ENCODE results near the gene CDH22.
A peak's percentile ranks its signal among the peaks of the same experiment; 100 is the strongest.

The CDH22 gene

DNA sequence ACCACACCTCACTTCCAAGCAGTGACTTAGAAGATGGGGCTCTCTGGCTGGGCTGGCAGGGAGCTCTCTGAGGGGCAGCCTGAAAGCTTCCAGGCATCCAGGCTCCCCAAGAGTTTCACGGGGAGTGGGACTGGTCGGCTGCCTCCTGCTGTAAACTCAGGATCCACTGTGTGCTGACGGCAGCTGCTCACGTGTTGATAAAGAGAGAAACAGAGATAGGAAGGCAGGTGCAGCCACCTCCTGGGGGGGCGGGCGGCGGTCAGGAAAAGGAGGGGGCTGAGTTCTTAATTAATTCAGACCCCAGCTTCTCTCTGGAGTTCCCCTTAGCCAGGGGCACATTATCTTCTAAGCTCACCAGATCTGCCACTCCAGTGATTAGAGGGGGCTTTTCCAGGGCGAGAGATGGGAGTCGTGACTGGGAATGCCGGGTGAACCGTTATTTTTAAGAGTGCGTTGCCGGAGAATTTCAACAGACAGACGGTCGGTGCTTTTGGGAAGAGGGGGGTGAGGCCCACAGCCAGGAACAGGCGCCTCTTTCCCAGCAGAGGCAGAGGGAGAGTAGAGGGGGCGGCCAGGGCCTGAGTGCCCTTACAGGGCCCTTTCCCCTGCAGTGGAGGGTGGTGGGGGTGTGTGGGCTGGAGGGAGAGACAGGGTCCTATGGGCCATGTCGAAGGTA lies 119.3 kb downstream of the CDH22 start:
- DNase-seq: no peak

- no peak for DNase-seq
Observed at GRCh38 chr20:46186210-46186609, 122.1 kb downstream of the CDH22 start.

GRCh38 chr20:46185353-46185752 lies 122.9 kb downstream of the CDH22 start:
- no peak for DNase-seq

- no peak for DNase-seq
Observed at GRCh38 chr20:46183768-46184167, 124.5 kb downstream of the CDH22 start.

DNA sequence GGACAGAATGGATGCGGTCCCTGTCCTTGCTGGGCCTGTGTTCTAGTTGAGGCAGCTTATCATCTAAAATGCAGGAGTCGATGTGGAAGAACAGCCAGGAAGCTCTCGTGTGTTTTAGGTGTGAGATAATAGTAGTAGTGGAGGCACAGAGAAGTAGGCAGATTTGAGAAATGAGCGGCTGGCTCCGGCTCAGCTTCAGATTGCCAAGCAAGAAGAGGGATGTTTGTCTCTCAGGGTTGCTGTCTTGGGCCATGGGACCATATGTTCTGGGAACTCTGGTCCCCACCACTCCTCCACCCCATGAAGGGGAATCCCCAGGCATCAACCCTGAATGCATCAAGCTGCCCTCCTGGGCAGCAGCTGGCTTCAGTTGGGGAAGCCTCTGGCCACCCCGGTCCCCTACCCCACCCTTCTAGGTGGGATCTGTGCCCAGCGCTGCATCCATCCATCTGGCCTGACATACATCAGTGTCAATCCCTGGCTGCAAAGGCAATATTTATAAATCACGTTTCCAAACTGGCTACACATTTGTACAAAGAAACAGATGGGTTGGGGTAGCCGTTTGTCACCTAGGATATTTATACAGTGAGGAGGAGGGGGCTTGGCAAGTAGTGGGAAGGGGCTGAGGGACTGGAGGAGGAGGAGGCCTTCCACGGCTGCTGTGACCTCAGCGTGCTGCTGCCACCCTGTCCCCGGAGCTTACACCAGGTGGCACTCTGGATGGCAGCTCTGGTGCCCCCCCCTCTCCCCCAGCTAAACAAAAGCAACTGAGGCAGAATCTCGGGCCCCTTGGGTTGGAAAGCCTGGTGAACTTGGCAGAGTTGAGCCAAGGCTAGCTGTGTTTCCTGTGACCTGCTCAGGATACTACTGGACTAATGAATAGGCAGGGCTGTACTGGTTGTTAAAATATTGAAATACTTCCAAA lies 125.8 kb downstream of the CDH22 start:
- no peak for DNase-seq

DNA sequence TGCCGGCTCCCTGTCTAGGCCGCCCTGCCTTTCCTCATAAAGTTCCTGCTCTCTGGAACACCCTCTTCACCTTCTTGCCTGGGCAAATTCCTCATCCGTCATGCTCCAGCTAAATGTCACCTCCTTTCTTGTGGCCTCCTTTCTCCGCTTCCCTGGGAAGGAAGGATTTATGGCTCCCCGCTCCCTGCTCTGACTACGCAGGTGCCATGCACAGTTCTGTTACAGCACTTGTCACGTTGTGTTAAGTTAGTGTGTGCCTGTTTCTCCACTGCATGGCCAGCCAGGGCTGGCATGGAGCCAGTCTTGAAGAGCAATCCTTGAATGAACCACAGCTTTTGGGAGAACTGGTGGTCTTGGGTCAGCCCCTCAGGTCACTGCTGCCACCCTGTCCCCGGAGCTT lies 128.4 kb downstream of the CDH22 start:
- DNase-seq: no peak

- no peak for DNase-seq
Observed at GRCh38 chr20:46178891-46179290, 129.4 kb downstream of the CDH22 start.

GRCh38 chr20:46177768-46178167 lies 130.5 kb downstream of the CDH22 start:
- DNase-seq: no peak

GRCh38 chr20:46176739-46177378 lies 131.4 kb downstream of the CDH22 start:
- no peak for DNase-seq

DNA sequence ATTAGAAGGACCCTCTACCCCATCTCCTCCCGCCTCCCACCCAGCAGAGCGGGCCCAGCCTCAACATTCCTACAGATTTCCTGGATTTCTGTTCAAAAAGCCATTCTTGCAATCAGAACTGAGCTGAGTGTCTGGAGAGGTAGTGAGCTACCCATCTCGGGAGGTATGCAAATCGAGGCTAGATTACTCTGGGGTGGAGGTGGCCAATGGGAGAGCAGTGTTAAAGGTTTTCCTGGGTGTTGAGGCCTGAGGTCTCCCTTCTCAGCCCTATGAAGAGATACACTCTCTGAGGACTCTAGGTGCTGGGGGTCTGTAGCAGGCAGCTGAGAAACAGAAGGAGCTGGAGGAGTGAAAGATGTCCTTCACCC lies 133.2 kb downstream of the CDH22 start:
- no peak for DNase-seq

DNA sequence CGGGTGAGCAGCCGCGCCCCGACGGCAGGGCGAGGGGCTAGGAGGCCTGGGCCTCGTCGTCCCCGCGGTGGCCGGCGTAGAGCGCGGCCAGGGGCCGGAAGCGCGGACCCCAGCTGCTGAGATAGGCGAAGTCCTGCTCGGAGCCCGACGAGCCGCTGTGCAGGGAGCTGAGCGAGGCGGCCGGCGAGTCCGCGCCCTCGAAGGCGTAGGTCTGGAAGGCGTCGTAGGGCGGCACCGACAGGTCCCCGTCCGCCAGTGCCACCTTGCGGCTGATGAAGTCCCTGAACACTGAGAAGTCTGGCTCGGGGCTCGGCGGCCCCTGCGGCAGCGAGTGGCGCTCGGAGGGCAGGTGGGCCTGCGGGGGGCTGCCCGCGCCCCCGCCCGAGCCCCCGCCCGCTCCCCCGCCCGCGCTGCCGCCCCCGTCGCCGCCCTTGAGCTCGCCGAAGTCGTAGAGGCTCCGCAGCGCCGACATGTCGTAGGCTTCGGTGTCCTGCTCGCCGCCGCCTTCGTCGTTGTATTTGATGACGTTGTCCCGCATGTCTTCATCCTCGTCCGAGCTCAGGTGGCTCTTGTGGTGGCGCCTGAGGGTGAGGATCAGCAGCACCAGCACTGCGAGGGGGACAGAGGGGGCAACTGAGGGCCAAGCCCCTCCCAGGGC lies 133.7 kb downstream of the CDH22 start:
- DNase-seq: peak; percentile 67 to 73

DNA sequence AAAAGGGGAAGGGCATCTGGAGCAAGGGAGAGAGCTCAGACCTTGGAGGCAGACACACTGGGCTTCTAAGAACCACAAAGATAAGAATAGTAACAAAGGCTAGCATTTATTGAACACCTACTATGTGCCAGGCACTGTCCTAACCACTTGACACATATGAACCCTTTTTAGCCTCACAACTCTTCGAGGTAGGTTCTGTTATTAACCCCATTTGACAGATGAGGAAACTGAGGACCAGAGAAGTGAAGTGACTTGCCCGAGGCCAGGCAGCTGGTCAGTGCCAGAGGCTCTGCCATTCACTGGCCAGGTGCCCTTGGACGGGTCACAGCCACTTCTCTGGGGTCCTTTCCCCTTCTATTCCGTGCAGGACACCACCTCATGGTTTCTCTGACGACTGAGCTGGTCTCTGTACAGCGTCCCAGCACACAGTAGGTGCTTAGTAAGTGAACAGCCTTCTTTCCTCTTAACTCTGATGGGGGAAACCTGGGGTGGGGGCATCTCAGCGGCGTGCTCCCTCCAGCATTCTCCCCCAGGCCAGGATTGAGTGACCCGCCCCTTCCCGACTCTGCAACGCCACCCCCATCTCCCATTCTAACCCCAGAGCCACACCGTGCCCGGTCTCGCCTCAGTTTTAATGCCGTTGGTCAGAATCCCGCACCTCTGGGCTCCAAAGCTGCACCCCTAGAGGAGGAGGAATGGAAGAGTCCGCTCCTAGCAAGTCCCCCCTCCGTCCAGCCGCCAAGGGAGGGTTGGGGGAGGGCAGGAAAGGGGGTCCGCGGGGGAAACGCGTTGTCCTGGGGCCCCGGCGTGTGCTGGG lies 134.4 kb downstream of the CDH22 start:
- DNase-seq: no peak

DNA sequence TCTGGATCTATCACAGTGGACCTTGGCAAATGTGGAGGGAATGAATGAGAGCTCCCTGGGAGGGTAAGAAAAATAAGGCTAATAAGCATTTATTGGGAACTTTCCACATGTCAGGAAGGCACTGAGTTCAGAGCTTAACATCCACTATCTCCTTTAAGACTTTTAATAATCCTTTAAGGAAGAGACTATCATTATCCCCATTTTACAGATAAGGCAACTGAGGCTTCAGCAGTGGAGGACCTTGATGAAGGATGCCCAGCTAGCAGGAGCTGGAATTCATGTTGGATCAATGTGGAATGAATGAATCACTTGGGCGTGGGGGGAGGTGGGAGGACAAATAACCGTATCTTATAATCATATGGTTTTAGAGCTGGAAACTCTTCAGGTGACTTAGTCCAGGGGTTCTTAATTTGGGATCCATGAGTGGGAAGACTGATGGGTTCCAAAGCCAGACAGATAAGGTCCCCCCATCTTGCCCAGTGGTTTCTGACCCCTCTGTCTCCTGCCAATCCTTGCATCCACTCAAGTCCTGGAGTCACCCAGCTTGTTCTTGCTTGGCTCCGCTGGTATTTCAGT lies 135.2 kb downstream of the CDH22 start:
- no peak for DNase-seq

GRCh38 chr20:46172455-46172854 lies 135.8 kb downstream of the CDH22 start:
- no peak for DNase-seq

DNA sequence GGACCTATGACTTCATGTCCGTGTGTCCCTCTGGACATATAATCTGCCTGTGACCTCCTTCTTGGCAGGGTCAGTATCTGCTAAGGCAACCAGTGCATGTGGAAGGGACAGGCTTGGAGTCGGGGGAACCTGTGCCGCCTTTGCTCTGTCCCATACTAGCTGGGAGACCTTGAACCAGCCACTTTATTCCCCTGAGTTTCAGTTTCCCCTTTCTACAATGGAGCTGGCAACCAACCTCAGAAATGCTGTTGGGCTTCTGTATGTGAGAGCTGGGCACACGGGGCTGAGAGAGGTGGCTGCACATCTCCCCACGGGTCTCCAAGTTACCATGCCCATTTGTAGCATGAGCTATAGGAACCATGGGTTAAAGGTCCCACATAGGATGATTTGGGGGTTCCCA lies 136.4 kb downstream of the CDH22 start:
- no peak for DNase-seq

- no peak for DNase-seq
Observed at GRCh38 chr20:46171476-46171875, 136.8 kb downstream of the CDH22 start.

DNA sequence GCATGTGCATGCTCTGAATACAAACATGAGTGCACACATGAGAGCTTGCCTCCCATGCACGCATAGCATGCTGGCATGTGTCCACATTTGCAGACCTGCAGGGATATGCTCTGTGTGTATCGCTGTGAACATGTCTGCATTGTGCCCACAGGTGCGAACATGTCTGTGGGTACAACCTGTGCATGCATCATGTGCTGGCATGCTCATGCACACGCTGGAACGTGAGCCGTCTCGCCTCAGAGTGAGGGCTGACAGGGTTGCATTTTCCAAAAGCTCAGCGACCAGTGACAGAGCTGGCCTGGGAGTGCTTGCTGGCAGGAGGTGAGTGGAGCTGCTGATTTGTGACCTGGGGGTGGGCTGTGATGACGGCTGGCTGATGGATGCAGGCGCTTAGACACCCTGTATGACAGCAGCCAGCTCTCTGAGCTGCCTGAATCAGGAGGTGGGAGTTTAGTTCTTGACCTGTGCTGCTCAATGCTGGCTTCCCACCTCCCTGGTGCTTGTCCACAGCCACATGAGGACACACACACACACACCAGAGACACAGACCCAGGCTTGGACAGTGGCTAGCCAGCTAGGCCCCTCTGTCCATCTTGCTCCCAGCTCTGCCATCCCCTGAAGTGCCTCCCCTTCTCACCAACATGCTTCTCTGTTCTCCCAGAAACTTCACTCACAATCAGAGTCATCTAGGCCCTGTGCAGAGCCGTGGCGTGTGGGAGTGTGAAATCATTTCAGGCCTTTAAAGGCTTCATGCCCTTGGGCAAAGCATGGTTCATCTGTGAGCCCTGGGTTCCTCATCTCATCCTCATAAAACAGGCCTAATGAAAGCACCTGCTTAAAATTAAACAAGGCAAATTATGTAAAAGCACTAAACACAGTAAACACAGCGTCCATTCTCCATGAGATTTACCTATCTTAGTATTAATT lies 138.8 kb downstream of the CDH22 start:
- DNase-seq: no peak

DNA sequence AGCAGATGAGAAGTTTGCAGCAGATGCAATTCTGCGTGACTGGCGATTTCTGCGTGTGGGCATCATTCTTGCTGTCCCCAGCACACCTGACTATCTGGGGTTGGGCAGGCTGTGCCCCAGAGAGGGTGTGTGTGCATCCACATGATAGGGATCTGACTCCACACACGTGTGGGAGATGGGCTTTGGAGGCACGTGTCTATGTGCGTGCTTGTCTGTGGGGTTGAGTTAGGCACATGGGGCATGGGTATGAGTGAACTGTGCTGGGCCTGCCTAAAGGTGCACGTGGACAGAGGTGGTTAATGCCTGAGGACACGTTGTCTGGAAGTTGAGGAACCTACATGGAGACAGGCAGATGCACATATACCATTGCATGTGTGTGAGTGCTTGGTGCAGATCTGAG lies 139.9 kb downstream of the CDH22 start:
- no peak for DNase-seq

DNA sequence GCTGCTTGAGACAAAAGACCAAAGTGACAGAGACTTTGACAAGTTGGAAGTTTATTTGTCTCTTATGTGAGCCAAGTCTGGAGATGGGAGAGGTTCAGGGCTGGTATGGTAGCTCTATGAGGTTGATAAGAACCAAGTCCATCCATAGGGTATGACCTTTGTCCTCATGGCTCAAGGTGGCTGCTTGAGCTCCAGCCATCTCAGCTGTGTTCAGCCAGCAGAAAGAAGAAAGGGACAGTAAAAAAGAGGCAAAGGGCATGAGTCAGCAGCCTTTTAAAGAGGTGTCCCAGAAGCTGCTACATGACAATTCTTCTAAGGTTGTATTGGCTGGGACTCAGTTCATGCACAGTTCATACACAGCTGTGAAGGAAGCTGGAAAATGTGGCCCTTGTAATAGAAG lies 141.2 kb downstream of the CDH22 start:
- DNase-seq: no peak

GRCh38 chr20:46164254-46164653 lies 144.0 kb downstream of the CDH22 start:
- no peak for DNase-seq

DNA sequence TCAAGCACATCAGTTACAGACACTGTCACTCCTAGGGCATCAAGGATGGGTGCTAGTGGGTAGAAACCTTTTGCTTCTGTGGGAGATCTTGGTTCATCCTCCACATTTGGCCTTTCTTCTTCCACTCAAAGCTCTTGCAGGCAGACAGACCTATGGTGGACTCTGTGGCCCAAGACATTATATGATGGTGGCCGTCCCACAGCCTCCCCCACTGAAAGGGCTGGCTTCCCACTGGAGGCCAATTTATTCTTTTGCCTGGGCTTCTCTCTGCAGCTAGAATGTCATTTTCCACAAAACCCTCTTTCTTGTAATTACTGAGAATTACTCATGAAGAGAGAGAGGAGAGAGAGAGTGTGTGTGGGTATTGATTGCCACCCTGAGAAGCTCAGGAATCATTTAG lies 146.4 kb downstream of the CDH22 start:
- DNase-seq: no peak
